NCI-H1417 (cell line): Measurements from ENCODE around the gene FAM32A.

Experiments
- DNase-seq, 3 experiments: peaks; one replicate each; lab custom pipeline; 2025; lab: John Stamatoyannopoulos, UW

FAM32A gene

GRCh38 chr19:16202320-16203255 lies 17.4 kb downstream of the FAM32A start:
- DNase-seq: peak in 1 of 3 experiments; percentile 14

- DNase-seq: peak in 2 of 3 experiments; percentile 75 to 85
These were observed 18.2 kb downstream of the FAM32A start for GRCh38 chr19:16203256-16204004.

GRCh38 chr19:16204005-16204294 lies 18.7 kb downstream of the FAM32A start:
- no peak for DNase-seq

- DNase-seq: no peak
These were observed 20.2 kb downstream of the FAM32A start for GRCh38 chr19:16205205-16206045.

GRCh38 chr19:16206046-16206605 lies 20.9 kb downstream of the FAM32A start:
- no peak for DNase-seq

GRCh38 chr19:16206637-16207036 lies 21.4 kb downstream of the FAM32A start:
- DNase-seq: no peak

- no peak for DNase-seq
These were observed 21.9 kb downstream of the FAM32A start for GRCh38 chr19:16207063-16207462.

GRCh38 chr19:16207490-16208025 lies 22.3 kb downstream of the FAM32A start:
- no peak for DNase-seq

GRCh38 chr19:16208064-16208759 lies 23.0 kb downstream of the FAM32A start:
- no peak for DNase-seq

GRCh38 chr19:16208847-16209665 lies 23.8 kb downstream of the FAM32A start:
- no peak for DNase-seq

GRCh38 chr19:16210168-16210567 lies 25.0 kb downstream of the FAM32A start:
- DNase-seq: no peak

GRCh38 chr19:16213076-16213475 lies 27.9 kb downstream of the FAM32A start:
- no peak for DNase-seq

GRCh38 chr19:16216744-16217670 lies 31.8 kb downstream of the FAM32A start:
- peak in 2 of 3 experiments; percentile 57 to 79 for DNase-seq

- no peak for DNase-seq
These were observed 32.7 kb downstream of the FAM32A start for GRCh38 chr19:16217716-16218451.

GRCh38 chr19:16218851-16219250 lies 33.6 kb downstream of the FAM32A start:
- DNase-seq: no peak

- DNase-seq: no peak
These were observed 37.6 kb downstream of the FAM32A start for GRCh38 chr19:16222806-16223205.

- DNase-seq: no peak
These were observed 38.5 kb downstream of the FAM32A start for GRCh38 chr19:16223746-16224145.

GRCh38 chr19:16224293-16225045 lies 39.3 kb downstream of the FAM32A start:
- no peak for DNase-seq
